GM23338 (cell line): ENCODE data around the gene LIMS3. TPM values are rescaled to one million over a fixed set of nuclear protein-coding genes. Genes with fewer than 3 reads are reported as not detected.
"Not testable (repeated sequence)": the region's sequence is repeated elsewhere in the genome, so short reads cannot be mapped to it uniquely, and the experiment has no call there.

Experiments used
- ATAC-seq: fragments of 200-7000 bp; cut with Tn5 transposase; 3 replicates; pipeline ENCODE4 v1.9.1; 2020
- DNase-seq: peaks from one replicate; pipeline ENCODE4 v3.0.0-alpha.2; 2015; ENCODE audit warnings: low spot score
- H2AFZ ChIP-seq: fragments of 200-600 bp; sonication (generic); 2 replicates; pipeline ENCODE4 v1.8.0; 2016; ENCODE audit warnings: antibody characterized with exemption, mild to moderate bottlenecking, moderate library complexity
- H3F3A ChIP-seq: fragments of 200-600 bp; sonication (generic); replicated peaks from 2 replicates; pipeline ENCODE4 v1.8.0; 2017; ENCODE audit warnings: antibody characterized with exemption, mixed run types, low read depth
- H3K27ac ChIP-seq: fragments of 200-600 bp; sonication (generic); 2 replicates; pipeline ENCODE4 v1.6.1; 2016; ENCODE audit warnings: low read depth
- H3K27me3 ChIP-seq: fragments of 200-600 bp; sonication (generic); 2 replicates; pipeline ENCODE4 v1.8.0; 2016; ENCODE audit warnings: mild to moderate bottlenecking, mixed run types, moderate library complexity; ENCODE audit not compliant: insufficient read depth
- H3K36me3 ChIP-seq: fragments of 200-600 bp; sonication (generic); 2 replicates; pipeline ENCODE4 v1.8.0; 2016; ENCODE audit warnings: mild to moderate bottlenecking; ENCODE audit not compliant: insufficient read depth
- H3K4me1 ChIP-seq: fragments of 200-600 bp; sonication (generic); 2 replicates; pipeline ENCODE4 v1.8.0; 2016; ENCODE audit warnings: mild to moderate bottlenecking, moderate library complexity; ENCODE audit not compliant: insufficient read depth
- H3K4me2 ChIP-seq: fragments of 200-600 bp; sonication (generic); 2 replicates; pipeline ENCODE4 v1.7.1; 2017; ENCODE audit warnings: mixed run types
- H3K4me3 ChIP-seq: fragments of 200-600 bp; sonication (generic); 2 replicates; pipeline ENCODE4 v1.6.1; 2016; ENCODE audit warnings: mixed run types
- H3K79me2 ChIP-seq: fragments of 200-600 bp; sonication (generic); replicated peaks from 2 replicates; pipeline ENCODE4 v1.8.0; 2017; ENCODE audit warnings: mild to moderate bottlenecking; ENCODE audit not compliant: insufficient read depth
- H3K9me2 ChIP-seq: fragments of 200-600 bp; sonication (generic); 2 replicates; pipeline ENCODE4 v1.8.0; 2017; ENCODE audit not compliant: insufficient read depth
- H4K20me1 ChIP-seq: fragments of 200-600 bp; sonication (generic); replicated peaks from 2 replicates; pipeline ENCODE4 v1.8.0; 2017; ENCODE audit warnings: mild to moderate bottlenecking; ENCODE audit not compliant: insufficient read depth
- H3K27ac Mint-ChIP-seq: 2 replicates; pipeline ENCODE4 v1.8.0; 2020; ENCODE audit warnings: inconsistent platforms, mild to moderate bottlenecking, moderate library complexity, mixed read lengths
- H3K27me3 Mint-ChIP-seq: 3 replicates; pipeline ENCODE4 v1.8.0; 2022; ENCODE audit warnings: low read depth, mild to moderate bottlenecking, moderate library complexity, mixed read lengths, inconsistent platforms; ENCODE audit not compliant: insufficient read depth, poor library complexity
- H3K36me3 Mint-ChIP-seq: 3 replicates; pipeline ENCODE4 v1.8.0; 2021; ENCODE audit warnings: low read depth, mild to moderate bottlenecking, inconsistent platforms, moderate library complexity, mixed read lengths
- H3K4me1 Mint-ChIP-seq: 3 replicates; pipeline ENCODE4 v1.8.0; 2020; ENCODE audit warnings: mild to moderate bottlenecking, inconsistent platforms, mixed read lengths
- H3K4me3 Mint-ChIP-seq: 3 replicates; pipeline ENCODE4 v1.8.0; 2021; ENCODE audit warnings: moderate library complexity, mild to moderate bottlenecking, inconsistent platforms, mixed read lengths
- H3K9me3 Mint-ChIP-seq: 3 replicates; pipeline ENCODE4 v1.8.0; 2020; ENCODE audit warnings: moderate library complexity, mild to moderate bottlenecking, inconsistent platforms, mixed read lengths
- polyA plus RNA-seq: library from polyadenylated mRNA; unstranded; fragments of >200 nt; fragmentation: Nextera tagmentation; extraction: Ambion mirVana; gene quantifications from 2 replicates; pipeline ENCODE4 v1.2.1, GENCODE V29; 2016
- total RNA-seq: library from RNA; depleted of rRNA; stranded (reverse); fragments of >200 nt; shearing (Covaris generic); gene quantifications from 2 replicates; pipeline ENCODE4 v1.2.3, GENCODE V29; 2014

LIMS3 gene
- total and polyA plus RNA-seq, 2 experiments from 2014 or later = 1.0 to 1.8 TPM

DNA sequence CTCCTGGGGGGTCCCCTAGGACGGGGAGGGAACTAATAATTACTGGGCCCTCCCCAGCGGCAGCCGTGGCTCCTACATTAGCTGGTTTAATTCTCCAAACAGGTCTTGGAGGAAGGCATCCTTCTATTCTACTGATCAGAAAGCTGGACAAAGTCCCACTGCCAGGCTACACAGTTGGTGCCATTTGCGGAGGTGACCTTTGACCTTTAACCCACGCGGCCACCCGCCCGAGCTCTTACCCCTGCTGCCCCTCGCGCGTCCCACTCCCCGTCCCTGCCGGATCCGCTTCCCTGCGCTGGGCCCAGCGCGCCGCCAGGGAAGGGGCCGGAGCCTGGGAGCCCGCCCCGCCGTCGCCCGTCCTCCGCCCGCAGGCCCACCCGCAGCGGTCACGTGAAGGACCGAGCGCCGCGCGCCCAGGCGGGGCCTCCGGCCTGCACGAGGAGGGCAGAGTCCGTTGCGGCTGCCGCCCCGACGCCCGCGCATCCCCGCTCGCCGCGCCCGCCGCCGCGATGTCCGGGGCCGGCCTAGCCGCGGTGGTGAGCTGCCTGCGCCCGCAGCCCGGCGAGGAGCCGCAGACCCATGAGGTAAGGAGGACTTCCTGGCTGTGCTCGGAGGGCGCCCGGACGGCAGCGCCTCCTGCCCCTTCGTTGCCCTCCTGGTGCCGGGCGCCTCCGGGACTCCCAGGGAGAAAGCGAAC, 48.9 kb downstream of the LIMS3 start:
- H3K79me2 ChIP-seq, H3K4me1 Mint-ChIP-seq, H3K4me2 ChIP-seq, H4K20me1 ChIP-seq, H3K27me3 Mint-ChIP-seq, H3K4me3 Mint-ChIP-seq, H3K27ac ChIP-seq, H3K36me3 ChIP-seq, H2AFZ ChIP-seq, DNase-seq, H3K27me3 ChIP-seq, H3F3A ChIP-seq, H3K4me1 ChIP-seq, H3K9me3 Mint-ChIP-seq, H3K27ac Mint-ChIP-seq, H3K36me3 Mint-ChIP-seq, H3K9me2 ChIP-seq, H3K4me3 ChIP-seq: not testable (repeated sequence)
- peak; percentile 88 for ATAC-seq

DNA sequence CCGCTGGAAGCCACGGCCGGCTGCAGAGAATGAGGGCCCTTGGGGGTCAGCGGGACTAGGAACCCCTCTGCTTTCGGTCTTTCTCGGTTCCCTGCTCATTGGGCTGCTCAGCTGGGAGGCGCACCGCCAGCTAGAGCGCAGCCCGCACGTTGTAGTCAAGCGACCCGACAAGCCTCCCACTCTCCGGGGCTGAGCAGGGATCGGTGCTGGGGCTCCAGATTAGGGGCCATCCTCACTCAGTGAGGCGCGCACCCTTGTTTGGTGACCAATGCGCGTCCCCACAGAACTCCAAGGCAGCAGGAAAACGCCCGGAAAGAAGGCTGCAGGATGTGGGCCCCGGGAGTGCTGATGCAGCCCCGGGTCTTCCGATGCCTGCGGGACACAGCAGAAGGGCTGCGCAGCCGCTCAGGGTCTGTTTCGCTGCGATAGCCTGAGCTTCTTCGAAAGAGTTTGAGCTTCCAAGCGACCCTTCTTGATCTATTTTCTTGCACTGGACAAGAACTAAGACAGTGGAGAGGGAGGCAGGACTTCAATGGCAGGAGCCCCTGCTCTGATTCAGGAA, 49.6 kb downstream of the LIMS3 start:
- H3F3A ChIP-seq, H3K4me2 ChIP-seq, H3K27ac ChIP-seq, H3K9me3 Mint-ChIP-seq, H4K20me1 ChIP-seq, H3K4me1 Mint-ChIP-seq, H3K4me1 ChIP-seq, H3K36me3 ChIP-seq, H3K79me2 ChIP-seq, H3K27ac Mint-ChIP-seq, DNase-seq, H3K4me3 Mint-ChIP-seq, H3K4me3 ChIP-seq, H3K27me3 ChIP-seq, H3K9me2 ChIP-seq, H3K36me3 Mint-ChIP-seq, H3K27me3 Mint-ChIP-seq, H2AFZ ChIP-seq: not testable (repeated sequence)
- peak; percentile 81 for ATAC-seq

DNA sequence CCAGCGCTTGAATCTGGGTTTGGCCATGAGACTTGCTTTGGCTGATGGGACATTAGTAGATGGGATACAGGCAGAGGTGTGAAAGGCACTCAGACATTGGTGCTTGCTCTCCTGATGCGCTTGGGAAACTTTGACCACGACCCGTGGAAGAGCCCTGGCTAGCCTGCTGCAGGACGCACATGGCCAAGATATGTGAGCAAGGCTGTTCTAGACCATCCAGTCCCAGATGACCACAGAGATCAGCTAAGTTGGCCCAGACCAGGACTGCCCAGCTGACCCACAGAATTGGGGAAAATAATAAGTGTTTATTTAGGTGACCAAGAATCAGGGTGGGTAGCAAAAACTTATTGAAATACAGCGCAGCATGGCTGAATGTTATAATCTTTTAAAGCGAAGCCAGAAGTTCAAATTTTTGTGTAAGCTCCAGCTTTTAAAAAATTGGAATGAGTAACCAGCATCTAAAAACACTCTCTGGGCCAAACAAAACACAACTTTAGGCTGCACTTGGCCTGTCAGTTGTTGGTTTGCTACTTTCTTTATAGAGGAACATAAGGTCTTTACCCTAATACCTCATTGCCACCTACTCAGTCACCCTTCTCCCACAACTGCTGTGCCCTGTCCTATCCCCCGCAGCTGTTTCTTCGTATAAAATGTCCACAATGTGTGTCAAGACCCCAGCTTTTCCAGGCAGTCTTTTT, 51.8 kb downstream of the LIMS3 start:
- not testable (repeated sequence) for H3K27ac Mint-ChIP-seq, H3K27me3 Mint-ChIP-seq, H3K4me3 ChIP-seq, H3K27ac ChIP-seq, H3K4me1 ChIP-seq, H3K79me2 ChIP-seq, H3K4me3 Mint-ChIP-seq, H3K36me3 ChIP-seq, H2AFZ ChIP-seq, DNase-seq, H3K27me3 ChIP-seq, H3K4me2 ChIP-seq, H3K4me1 Mint-ChIP-seq, H4K20me1 ChIP-seq, H3K9me2 ChIP-seq, H3F3A ChIP-seq, H3K9me3 Mint-ChIP-seq, ATAC-seq, H3K36me3 Mint-ChIP-seq

DNA sequence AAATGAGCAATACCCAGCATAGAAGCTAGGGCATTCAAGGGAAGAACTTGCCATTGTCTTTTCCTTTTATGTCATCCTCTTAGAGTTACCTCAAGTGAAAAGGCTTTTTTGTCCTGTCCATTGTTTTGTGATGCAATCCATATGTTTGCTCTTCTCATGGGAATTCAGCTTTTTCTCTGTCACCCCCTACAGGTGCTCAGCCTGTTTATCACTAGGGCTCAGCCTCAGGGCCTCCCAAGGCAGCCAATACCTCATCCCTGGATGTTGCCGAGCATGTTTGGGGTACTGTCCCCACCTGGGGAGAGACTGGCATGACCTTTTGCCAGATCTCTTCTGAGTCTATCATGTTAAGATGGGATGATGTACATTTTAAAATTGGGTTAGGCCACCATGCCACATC, 65.5 kb downstream of the LIMS3 start:
- H3K4me3 ChIP-seq, H3K27ac ChIP-seq, H3K4me1 ChIP-seq, H3K36me3 Mint-ChIP-seq, H3K9me3 Mint-ChIP-seq, H4K20me1 ChIP-seq, H3K9me2 ChIP-seq, DNase-seq, H3K4me2 ChIP-seq, H3K27me3 ChIP-seq, H3K36me3 ChIP-seq, H3K27ac Mint-ChIP-seq, H3K79me2 ChIP-seq, H3K27me3 Mint-ChIP-seq, H3F3A ChIP-seq, H2AFZ ChIP-seq, H3K4me1 Mint-ChIP-seq, H3K4me3 Mint-ChIP-seq: not testable (repeated sequence)
- ATAC-seq = peak; percentile 87

DNA sequence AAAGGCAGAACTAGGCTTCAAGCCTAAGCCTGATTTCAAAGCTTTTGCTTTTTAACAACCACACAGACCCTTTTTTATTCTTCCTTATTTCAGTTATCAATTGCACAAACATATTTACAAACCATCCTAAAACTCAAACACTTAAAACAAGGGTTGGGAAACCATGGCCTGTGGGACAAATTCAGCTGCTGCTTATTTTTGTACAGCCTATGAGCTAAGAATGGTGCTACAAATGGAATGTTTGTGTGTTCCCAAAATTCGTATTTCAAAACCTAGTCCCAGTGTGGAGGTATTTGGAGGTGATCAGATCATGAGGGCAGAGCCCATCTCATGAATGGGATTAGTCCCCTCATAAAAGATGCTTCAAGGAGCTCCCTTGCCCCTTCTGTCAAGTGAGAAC, 67.0 kb downstream of the LIMS3 start:
- H3K79me2 ChIP-seq, H3K4me3 Mint-ChIP-seq, H3K36me3 ChIP-seq: not testable (repeated sequence)

DNA sequence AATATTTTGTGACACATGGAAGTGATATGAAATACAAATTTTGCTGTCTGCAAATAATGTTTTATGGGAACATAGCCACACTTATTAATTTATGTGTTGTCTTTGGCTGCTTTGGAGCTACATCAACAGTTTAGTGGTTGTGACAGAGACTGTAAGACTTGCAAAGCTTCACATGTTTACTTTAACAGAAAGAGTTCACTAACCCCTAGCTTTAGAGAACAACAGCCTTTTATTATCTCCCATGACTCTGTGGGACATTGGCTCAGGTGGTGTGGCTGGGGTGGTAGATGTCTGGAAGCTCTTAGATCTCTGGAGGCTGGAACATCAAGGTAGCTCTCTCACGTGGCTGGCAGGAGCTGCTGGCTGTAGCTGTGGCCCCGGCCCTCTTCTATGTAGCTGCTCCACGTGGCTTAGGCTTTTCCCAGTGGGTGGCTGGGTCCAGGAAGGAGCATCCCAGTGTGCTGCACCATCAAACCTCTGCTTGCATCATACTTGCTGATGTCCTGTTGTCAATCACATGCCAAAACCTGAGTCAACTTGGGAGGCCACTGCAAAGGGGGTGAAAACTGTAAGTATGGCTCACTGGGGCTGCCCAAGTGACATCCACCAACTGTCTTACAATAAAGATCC, 67.7 kb downstream of the LIMS3 start:
- H3K9me2 ChIP-seq, H3K27me3 ChIP-seq, H3K27me3 Mint-ChIP-seq, H3K4me1 ChIP-seq, H3K79me2 ChIP-seq, H3K27ac Mint-ChIP-seq, H3K4me1 Mint-ChIP-seq, H2AFZ ChIP-seq, H3K4me3 Mint-ChIP-seq, H3K4me2 ChIP-seq, H3K36me3 Mint-ChIP-seq, H3K36me3 ChIP-seq, H3K9me3 Mint-ChIP-seq, ATAC-seq, H4K20me1 ChIP-seq, H3K4me3 ChIP-seq, H3F3A ChIP-seq, DNase-seq, H3K27ac ChIP-seq: not testable (repeated sequence)

More for the DNA sequence above, 67.0 kb downstream of the LIMS3 start:
- not testable (repeated sequence) for DNase-seq, ATAC-seq, H3K4me3 ChIP-seq, H3K9me2 ChIP-seq, H3K4me1 Mint-ChIP-seq, H3K4me1 ChIP-seq, H3F3A ChIP-seq, H3K27me3 Mint-ChIP-seq, H3K27me3 ChIP-seq, H2AFZ ChIP-seq, H3K4me2 ChIP-seq, H3K9me3 Mint-ChIP-seq, H3K27ac Mint-ChIP-seq, H3K36me3 Mint-ChIP-seq, H4K20me1 ChIP-seq, H3K27ac ChIP-seq
